ENCODE results near the gene ZFYVE9. TPM values are rescaled to one million over a fixed set of nuclear protein-coding genes. Genes with fewer than 3 reads are reported as not detected.
"Not testable (repeated sequence)": the region's sequence is repeated elsewhere in the genome, so short reads cannot be mapped to it uniquely, and the experiment has no call there.

The ZFYVE9 gene
- total and polyA plus RNA-seq, 2 donors from 2014 or later = 10.5 to 18.9 TPM

- Histone ChIP-seq H3K36me3 (ENCODE audit: control insufficient read depth in 2 of 3, insufficient read depth in 3 of 3, low read length in 3 of 3) (no peaks in the 10 kb centered on the region), H3K27ac (ENCODE audit: low read depth in 2 of 2, low read length in 2 of 2) (no peak overlapping the region), H3K27me3 (ENCODE audit: control insufficient read depth, insufficient read depth, low read length) (no peaks in the 10 kb centered on the region), H3K9ac (ENCODE audit: low read length in 3 of 3) (no peak overlapping the region), H3K9me3 (ENCODE audit: control insufficient read depth in 2 of 3, insufficient read depth in 1 of 3, low read length in 3 of 3) (peaks cover 0 to 3% (median 0%) of the 10 kb centered on the region in 3 donors), H3K4me3 (ENCODE audit: low read length in 3 of 3) (no peak overlapping the region), H3K4me1 (ENCODE audit: control insufficient read depth in 2 of 3, insufficient read depth in 2 of 3, low read depth in 1 of 3, low read length in 3 of 3) (no peaks in the 10 kb centered on the region)
- FAIRE-seq (no peak), DNase-seq (peak in 2 of 5 donors; percentile 16 to 18)
- TF ChIP-seq CTCF (IDR thresholded peaks at IDR 0.05; ENCODE audit: borderline replicate concordance, extremely low read depth, insufficient read depth) = no peak
- intact Hi-C loops (cut with DNase I) = no loop called here
These were observed 62.2 kb downstream of the ZFYVE9 start for GRCh38 chr1:52203935-52204625.

- H3K36me3 ChIP-seq (ENCODE audit: control insufficient read depth in 2 of 3, insufficient read depth in 3 of 3, low read length in 3 of 3) = no peaks in the 10 kb centered on the region
- H3K9me3 ChIP-seq (ENCODE audit: control insufficient read depth in 2 of 3, insufficient read depth in 1 of 3, low read length in 3 of 3) = peaks cover 0 to 3% (median 0%) of the 10 kb centered on the region in 3 donors
- TF ChIP-seq CTCF (IDR thresholded peaks at IDR 0.05; ENCODE audit: borderline replicate concordance, extremely low read depth, insufficient read depth) = no peak
- H3K27ac ChIP-seq (ENCODE audit: low read depth in 2 of 2, low read length in 2 of 2) = no peak overlapping the region
- FAIRE-seq (no peak), DNase-seq (no peak)
- intact Hi-C loops (cut with DNase I) = no loop called here
- no peak overlapping the region for H3K9ac ChIP-seq (ENCODE audit: low read length in 3 of 3)
- H3K4me3 ChIP-seq (ENCODE audit: low read length in 3 of 3) = no peak overlapping the region
- H3K4me1 ChIP-seq (ENCODE audit: control insufficient read depth in 2 of 3, insufficient read depth in 2 of 3, low read depth in 1 of 3, low read length in 3 of 3) = no peaks in the 10 kb centered on the region
- no peaks in the 10 kb centered on the region for H3K27me3 ChIP-seq (ENCODE audit: control insufficient read depth, insufficient read depth, low read length)
These were observed 62.8 kb downstream of the ZFYVE9 start for GRCh38 chr1:52204696-52205095.

- H3K4me3 ChIP-seq (ENCODE audit: low read length in 3 of 3); H3K9me3 ChIP-seq (ENCODE audit: control insufficient read depth in 2 of 3, insufficient read depth in 1 of 3, low read length in 3 of 3); H3K27me3 ChIP-seq (ENCODE audit: control insufficient read depth, insufficient read depth, low read length); FAIRE-seq; H3K4me1 ChIP-seq (ENCODE audit: control insufficient read depth in 2 of 3, insufficient read depth in 2 of 3, low read depth in 1 of 3, low read length in 3 of 3); intact Hi-C loops (cut with DNase I); H3K27ac ChIP-seq (ENCODE audit: low read depth in 2 of 2, low read length in 2 of 2); H3K9ac ChIP-seq (ENCODE audit: low read length in 3 of 3); DNase-seq; H3K36me3 ChIP-seq (ENCODE audit: control insufficient read depth in 2 of 3, insufficient read depth in 3 of 3, low read length in 3 of 3): not testable (repeated sequence)
These were observed 64.8 kb downstream of the ZFYVE9 start for GRCh38 chr1:52206686-52207085.

- Histone ChIP-seq H3K4me1 (ENCODE audit: control insufficient read depth in 2 of 3, insufficient read depth in 2 of 3, low read depth in 1 of 3, low read length in 3 of 3) (no peaks in the 10 kb centered on the region), H3K27ac (ENCODE audit: low read depth in 2 of 2, low read length in 2 of 2) (no peak overlapping the region), H3K9me3 (ENCODE audit: control insufficient read depth in 2 of 3, insufficient read depth in 1 of 3, low read length in 3 of 3) (no peaks in the 10 kb centered on the region), H3K4me3 (ENCODE audit: low read length in 3 of 3) (no peak overlapping the region), H3K36me3 (ENCODE audit: control insufficient read depth in 2 of 3, insufficient read depth in 3 of 3, low read length in 3 of 3) (no peaks in the 10 kb centered on the region), H3K9ac (ENCODE audit: low read length in 3 of 3) (no peak overlapping the region), H3K27me3 (ENCODE audit: control insufficient read depth, insufficient read depth, low read length) (no peaks in the 10 kb centered on the region)
- FAIRE-seq (no peak), DNase-seq (no peak)
- no peak for TF ChIP-seq CTCF (IDR thresholded peaks at IDR 0.05; ENCODE audit: borderline replicate concordance, extremely low read depth, insufficient read depth)
- intact Hi-C loops (cut with DNase I) = no loop called here
These were observed 67.5 kb downstream of the ZFYVE9 start for GRCh38 chr1:52209429-52209828.
